ENCODE measurements around the gene CDC14B. TPM values are rescaled to one million over a fixed set of nuclear protein-coding genes. Genes with fewer than 3 reads are reported as not detected.

The CDC14B gene
- polyA plus RNA-seq, 1 donor from 2014 or later = 7.0 TPM

DNA sequence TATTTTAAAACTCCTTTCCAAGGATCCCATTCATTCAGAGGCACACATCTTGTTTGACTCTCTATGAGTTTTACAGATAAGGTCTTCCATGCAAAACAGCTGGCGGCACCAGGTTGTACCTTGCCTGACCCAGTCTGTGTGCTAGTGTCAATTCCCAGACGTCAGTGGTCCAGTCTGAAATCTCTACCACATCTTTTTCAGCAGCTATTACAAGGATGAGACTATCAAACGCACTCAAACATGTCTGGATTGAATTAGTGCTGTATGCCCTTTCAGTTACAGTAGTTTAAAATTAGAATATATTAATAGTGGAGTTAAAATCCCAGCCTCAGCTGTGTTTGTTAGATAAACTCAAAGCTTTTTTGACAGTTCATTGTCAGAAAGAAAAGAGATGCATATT is 11.7 kb downstream of the CDC14B start:
- H4K20me1 ChIP-seq (ENCODE audit: insufficient read depth) = no peaks in the 10 kb centered on the region
- no peaks in the 10 kb centered on the region for H3K36me3 ChIP-seq (ENCODE audit: insufficient read depth, low read length)
- no peaks in the 10 kb centered on the region for H3F3A ChIP-seq (ENCODE audit: insufficient read depth, low read length, poor library complexity, severe bottlenecking)
- no peaks in the 10 kb centered on the region for H3K9me3 ChIP-seq (ENCODE audit: low read length)
- TF ChIP-seq TAF1 (IDR thresholded peaks at IDR 0.05; ENCODE audit: low read depth) (no peak), RAD21 (conservative IDR thresholded peaks at IDR 0.05) (no peak), EZH2 (IDR thresholded peaks at IDR 0.05; ENCODE audit: borderline replicate concordance, insufficient read depth, low read length, poor library complexity, severe bottlenecking) (no peak), POLR2AphosphoS5 (IDR thresholded peaks at IDR 0.05) (no peak), SMC3 (conservative IDR thresholded peaks at IDR 0.05; ENCODE audit: poor library complexity) (no peak), MXI1 (conservative IDR thresholded peaks at IDR 0.05; ENCODE audit: poor library complexity, severe bottlenecking) (no peak), CTCF (IDR thresholded peaks at IDR 0.05; ENCODE audit: poor library complexity, severe bottlenecking) (no peak), EP300 (conservative IDR thresholded peaks at IDR 0.05; ENCODE audit: poor library complexity, severe bottlenecking) (no peak)
- TF ChIP-seq, protein P1, sequence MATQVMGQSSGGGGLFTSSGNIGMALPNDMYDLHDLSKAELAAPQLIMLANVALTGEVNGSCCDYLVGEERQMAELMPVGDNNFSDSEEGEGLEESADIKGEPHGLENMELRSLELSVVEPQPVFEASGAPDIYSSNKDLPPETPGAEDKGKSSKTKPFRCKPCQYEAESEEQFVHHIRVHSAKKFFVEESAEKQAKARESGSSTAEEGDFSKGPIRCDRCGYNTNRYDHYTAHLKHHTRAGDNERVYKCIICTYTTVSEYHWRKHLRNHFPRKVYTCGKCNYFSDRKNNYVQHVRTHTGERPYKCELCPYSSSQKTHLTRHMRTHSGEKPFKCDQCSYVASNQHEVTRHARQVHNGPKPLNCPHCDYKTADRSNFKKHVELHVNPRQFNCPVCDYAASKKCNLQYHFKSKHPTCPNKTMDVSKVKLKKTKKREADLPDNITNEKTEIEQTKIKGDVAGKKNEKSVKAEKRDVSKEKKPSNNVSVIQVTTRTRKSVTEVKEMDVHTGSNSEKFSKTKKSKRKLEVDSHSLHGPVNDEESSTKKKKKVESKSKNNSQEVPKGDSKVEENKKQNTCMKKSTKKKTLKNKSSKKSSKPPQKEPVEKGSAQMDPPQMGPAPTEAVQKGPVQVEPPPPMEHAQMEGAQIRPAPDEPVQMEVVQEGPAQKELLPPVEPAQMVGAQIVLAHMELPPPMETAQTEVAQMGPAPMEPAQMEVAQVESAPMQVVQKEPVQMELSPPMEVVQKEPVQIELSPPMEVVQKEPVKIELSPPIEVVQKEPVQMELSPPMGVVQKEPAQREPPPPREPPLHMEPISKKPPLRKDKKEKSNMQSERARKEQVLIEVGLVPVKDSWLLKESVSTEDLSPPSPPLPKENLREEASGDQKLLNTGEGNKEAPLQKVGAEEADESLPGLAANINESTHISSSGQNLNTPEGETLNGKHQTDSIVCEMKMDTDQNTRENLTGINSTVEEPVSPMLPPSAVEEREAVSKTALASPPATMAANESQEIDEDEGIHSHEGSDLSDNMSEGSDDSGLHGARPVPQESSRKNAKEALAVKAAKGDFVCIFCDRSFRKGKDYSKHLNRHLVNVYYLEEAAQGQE (IDR thresholded peaks at IDR 0.05; ENCODE audit: borderline replicate concordance) = no peak
- no peak overlapping the region for H3K4me3 ChIP-seq (ENCODE audit: low read length)
- no peaks in the 10 kb centered on the region for H3K27me3 ChIP-seq (ENCODE audit: insufficient read depth, low read depth, low read length)
- H3K9ac ChIP-seq (ENCODE audit: low read length) = no peak overlapping the region
- H3K9me2 ChIP-seq (ENCODE audit: insufficient read depth, low read length) = no peaks in the 10 kb centered on the region
- peaks cover 9% of the 10 kb centered on the region for H3K79me2 ChIP-seq (replicated peaks; ENCODE audit: insufficient read depth, low read length)
- H2AFZ ChIP-seq (ENCODE audit: low read depth, low read length) = no peak overlapping the region
- no peak overlapping the region for H3K4me2 ChIP-seq (ENCODE audit: low read length)
- no peak overlapping the region for H3K27ac ChIP-seq (ENCODE audit: low read length)

- Histone ChIP-seq H4K20me1 (ENCODE audit: insufficient read depth) (no peaks in the 10 kb centered on the region), H3K9me2 (ENCODE audit: insufficient read depth, low read length) (no peaks in the 10 kb centered on the region), H3K27ac (ENCODE audit: low read length) (no peak overlapping the region), H2AFZ (ENCODE audit: low read depth, low read length) (no peak overlapping the region), H3K9ac (ENCODE audit: low read length) (no peak overlapping the region), H3K4me2 (ENCODE audit: low read length) (no peak overlapping the region), H3K9me3 (ENCODE audit: low read length) (no peaks in the 10 kb centered on the region), H3K36me3 (ENCODE audit: insufficient read depth, low read length) (no peaks in the 10 kb centered on the region), H3F3A (ENCODE audit: insufficient read depth, low read length, poor library complexity, severe bottlenecking) (no peaks in the 10 kb centered on the region), H3K79me2 (replicated peaks; ENCODE audit: insufficient read depth, low read length) (peaks cover 9% of the 10 kb centered on the region), H3K4me3 (ENCODE audit: low read length) (no peak overlapping the region), H3K27me3 (ENCODE audit: insufficient read depth, low read depth, low read length) (no peaks in the 10 kb centered on the region)
- TF ChIP-seq, protein P1 (IDR thresholded peaks at IDR 0.05; ENCODE audit: borderline replicate concordance) = no peak
- TF ChIP-seq EZH2 (IDR thresholded peaks at IDR 0.05; ENCODE audit: borderline replicate concordance, insufficient read depth, low read length, poor library complexity, severe bottlenecking) = no peak
- TF ChIP-seq SMC3 (conservative IDR thresholded peaks at IDR 0.05; ENCODE audit: poor library complexity) = no peak
- TF ChIP-seq TAF1 (IDR thresholded peaks at IDR 0.05; ENCODE audit: low read depth) = no peak
- TF ChIP-seq POLR2AphosphoS5 (IDR thresholded peaks at IDR 0.05) = no peak
- no peak for TF ChIP-seq RAD21 (conservative IDR thresholded peaks at IDR 0.05)
- no peak for TF ChIP-seq EP300 (conservative IDR thresholded peaks at IDR 0.05; ENCODE audit: poor library complexity, severe bottlenecking)
- TF ChIP-seq MXI1 (conservative IDR thresholded peaks at IDR 0.05; ENCODE audit: poor library complexity, severe bottlenecking) = no peak
- TF ChIP-seq CTCF (IDR thresholded peaks at IDR 0.05; ENCODE audit: poor library complexity, severe bottlenecking) = no peak
Measured at GRCh38 chr9:96605328-96605727, 14.3 kb downstream of the CDC14B start.

All from neural cell (in vitro differentiated cells).